ENCODE measurements around the gene GINS2.

GINS2 gene

DNA sequence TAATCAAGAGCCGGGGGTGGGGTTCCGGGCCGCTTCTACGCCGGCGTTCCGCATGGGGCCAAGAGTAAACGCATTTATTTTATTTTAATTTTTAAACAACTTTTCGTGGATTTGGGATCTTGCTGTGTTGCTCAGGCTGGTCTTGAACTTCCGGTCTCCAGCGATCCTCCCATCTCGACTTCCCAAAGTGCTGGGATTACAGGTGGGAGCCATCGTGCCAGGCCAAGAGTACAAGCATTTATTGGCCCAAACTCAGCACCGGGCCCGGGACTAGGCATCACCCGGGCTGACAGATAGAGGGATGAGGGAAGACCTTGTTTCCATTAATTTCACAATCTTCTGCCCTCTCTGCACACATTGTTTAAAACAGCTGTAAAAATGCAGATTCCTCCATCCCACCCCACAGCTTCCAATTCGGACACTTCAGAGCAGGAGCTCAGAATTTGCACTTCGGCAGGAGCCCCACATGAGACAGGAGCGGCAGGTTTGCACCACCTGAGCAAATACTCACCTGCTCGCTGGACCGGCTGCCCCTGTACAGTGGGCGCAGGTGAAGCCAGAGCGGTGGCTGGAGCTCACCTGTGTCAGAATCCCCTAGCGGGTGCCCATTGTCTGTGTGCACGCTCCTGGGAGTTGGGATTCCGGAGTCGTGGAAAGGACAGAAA is 663 bp upstream of the GINS2 start:
- no peak for DNase-seq

DNA sequence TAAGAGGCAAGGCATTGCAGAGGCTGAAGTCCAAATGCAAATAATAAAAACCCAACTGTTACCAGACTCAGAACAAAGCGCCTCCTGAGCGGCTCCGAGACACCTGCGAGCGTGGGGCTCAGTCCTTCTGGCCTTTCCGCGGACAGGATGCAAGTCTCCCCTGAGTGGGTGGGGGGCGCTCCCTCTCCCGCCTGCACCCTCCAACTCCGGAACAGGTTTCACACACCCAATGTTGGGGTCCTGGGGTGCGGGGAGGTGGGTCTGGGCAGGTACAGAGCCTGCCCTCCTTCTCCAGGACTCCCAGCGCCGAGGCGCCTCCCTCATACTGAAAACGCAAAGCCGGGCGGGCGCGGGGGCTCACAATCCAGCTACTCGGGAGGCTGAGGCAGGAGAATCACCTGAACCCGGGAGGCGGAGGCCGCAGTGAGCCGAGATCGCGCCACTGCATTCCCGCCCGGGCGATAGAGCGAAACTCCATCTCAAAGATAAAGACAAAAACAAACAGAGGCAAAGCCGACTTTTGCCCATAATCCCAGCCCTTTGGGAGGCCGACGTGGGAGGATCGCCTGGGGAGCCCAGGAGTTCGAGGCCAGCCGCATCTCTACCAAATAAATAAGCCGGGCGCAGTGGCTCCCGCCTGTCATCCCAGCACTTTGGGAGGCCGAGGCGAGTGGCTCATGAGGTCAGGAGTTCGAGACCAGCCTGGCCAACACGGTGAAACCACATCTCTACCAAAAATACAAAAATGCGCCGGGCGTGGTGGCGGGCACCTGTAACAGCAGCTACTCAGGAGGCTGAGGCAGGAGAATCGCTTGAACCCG is 893 bp downstream of the GINS2 start:
- no peak for DNase-seq

DNA sequence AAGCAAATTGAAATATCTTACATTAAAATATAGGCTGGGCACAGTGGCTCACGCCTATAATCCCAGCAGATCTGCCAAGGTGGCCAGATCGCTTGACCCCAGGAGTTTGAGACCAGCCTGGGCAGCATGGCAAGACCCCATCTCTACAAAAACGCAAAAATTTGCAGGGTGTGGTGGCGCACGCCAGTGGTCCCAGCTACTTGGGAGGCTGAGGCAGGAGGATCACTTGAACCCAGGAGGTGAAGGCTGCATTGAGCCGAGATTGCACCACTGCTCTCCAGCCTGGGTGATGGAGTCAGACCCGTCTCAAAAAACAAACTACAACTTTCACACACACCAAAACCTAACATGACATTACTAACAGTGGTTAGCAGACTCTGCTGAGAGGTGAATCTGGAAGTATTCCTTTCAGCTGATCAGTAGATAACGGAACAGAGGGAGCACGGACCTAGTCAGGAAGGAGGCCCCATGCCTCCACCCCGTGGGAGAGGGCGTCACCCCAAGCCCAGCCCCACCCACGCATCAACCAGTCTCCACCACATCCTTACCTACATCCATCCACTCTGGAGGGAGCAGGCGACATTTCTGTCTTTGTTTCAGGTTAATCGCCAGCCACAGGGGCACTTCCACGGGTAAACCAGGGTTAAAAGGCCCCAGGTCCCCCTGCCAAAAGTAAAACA is 1.7 kb downstream of the GINS2 start:
- DNase-seq = no peak

DNA sequence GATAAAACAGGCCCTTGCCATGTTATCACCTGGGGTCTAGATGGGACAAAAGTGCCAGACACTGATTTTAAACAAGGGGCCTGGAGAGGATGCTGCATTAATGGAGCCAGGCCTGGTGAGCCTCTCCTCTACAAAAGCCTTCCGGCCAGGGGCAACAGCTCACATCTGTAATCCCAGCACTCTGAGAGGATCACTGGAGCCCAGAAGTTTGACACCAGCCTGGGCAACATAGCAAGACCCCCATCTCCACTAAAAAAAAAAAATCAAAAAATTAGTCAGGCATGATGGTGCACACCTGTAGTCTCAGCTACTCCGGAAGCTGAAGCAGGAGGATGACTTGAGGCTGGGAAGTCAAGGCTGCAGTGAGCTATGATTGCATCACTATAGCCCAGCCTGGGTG is 3.5 kb downstream of the GINS2 start:
- no peak for DNase-seq

DNA sequence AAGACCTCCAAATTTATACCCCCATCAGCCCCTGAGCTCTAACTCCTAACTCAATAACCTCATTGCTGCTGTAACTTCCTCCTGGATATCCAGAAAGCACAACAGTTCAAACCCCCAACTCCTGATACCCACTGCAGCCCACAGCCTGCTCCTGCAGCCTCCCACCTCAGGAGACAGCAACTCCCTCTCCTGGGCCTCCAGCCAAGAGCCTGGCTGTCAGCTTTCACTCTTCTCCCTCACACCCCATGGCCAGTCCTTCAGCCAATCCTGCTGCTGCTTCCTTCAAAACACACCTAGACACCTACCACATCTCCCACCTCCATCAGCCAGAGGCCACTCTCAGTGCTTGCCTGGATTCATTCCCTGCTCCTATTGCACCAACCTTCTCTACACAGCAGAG is 5.4 kb downstream of the GINS2 start:
- no peak for DNase-seq

DNA sequence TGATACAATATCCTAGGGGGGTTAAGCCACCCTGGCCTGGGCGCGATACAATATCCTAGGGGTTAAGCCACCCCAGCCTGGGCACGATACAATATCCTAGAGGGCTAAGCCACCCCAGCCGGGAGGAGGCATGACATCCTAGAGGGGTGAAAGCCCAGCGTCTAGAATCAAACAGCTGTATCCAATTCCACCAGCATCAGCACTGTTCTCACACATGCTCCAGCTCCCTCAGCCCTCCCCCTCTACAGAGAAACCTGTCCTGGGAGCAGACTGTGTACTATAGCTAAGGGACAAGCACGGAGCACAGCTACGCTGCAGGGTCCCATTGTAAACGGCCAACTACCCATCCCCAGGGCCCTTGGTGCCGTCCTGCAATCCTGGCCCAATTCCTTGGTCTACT is 6.2 kb downstream of the GINS2 start:
- DNase-seq = no peak

DNA sequence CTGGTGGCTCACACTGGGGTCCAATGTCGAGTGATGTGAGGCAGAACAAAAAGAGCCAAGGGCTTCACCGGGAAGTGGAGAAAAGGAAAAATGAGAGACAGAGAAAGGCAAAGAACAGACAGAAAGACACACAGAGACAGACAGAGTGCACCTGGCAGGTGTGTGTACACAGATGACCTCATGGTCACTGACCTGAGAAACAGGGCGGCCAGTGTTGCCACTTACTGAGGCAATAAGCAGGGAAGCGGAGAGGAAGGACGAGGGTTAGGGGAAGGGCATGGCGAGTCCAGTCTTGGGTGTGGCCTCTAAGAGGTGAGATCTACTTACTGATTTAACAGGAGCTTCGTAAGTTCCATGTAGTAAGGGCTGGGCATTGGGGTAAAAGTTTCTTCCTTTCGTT is 7.5 kb downstream of the GINS2 start:
- no peak for DNase-seq

DNA sequence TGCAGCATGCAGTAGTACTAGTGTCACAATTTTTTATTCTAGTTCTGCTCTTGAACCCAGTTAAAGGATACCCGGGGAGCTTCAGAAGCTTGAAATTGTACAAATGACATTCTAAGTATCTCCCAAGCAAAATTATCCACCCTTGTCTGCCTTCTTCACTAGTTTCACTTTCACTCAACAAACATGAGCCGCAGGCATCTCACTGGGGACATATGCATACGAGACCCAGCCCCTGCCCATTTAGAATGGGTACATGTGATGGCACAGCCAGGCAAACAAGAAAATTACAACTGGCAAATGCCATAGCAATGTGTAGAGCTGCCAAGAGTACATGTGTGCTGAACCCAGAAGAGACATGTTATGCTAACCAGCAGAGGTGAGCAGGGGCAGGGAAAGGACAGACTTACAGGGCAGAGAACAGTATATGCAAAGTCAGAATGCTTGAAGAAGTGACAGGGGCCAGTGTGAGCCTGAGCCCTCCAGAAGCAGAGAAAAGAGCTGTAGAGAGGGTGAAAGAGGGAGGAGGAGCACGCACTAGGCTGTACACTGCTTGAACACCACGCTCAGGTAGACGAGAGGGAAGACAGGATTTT is 8.3 kb downstream of the GINS2 start:
- DNase-seq = no peak

DNA sequence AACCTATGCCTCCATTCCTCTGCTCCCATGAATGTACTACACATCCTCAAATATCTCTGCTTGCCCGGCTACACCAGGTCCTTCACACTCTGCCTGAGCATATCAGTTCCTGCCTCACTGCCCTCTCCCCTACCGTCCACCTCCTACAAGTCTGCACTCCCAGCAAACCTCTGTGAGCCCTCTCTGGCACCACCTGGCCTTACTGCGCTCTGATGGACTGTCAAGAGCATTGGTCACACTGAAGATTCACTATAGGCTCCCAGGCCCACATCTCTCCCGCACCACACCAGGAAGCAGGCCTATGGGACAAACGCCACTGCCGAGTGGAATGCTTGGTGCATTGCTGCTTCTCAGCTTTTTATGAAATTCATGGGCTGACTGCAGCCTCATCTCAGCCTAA is 8.9 kb downstream of the GINS2 start:
- DNase-seq = no peak

DNA sequence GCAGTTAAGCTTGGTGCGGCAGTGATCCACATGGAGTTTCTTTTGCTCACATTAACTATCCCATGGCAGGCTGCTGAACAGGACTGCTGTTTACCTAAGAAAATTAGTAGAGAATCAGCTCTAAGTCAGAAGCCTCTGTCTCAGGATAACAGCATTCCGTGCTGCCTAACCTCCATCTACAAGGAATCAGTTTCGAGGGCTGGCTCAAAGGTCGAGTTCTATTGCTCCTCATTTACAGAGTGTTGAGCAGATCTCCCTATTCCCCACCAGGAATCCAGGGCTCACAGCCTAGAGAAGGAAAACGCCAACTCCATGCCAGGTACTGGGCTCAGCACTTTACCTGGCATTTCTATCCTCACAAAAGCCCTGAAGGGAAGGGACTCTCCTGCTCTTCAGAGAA is 9.9 kb downstream of the GINS2 start:
- no peak for DNase-seq

DNA sequence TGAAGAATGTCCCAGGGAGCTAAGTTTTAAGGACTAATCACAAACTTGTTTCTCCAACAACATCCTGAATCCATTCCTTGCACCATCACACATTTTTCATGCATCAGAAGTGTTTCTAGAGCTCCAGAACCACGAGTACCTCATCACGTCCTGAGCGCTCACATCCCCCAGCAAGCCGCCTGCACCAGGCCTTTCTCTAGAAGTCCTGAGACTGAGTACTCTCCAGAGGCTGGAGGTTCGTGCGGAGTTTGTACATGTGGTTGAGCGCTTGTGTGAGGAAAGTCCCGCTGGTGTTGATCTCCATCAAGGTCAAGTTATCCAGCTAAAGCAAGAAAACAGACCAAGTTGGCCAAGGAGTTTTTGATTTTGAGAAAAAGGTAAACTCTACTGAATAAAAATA is 10.7 kb downstream of the GINS2 start:
- DNase-seq = no peak

DNA sequence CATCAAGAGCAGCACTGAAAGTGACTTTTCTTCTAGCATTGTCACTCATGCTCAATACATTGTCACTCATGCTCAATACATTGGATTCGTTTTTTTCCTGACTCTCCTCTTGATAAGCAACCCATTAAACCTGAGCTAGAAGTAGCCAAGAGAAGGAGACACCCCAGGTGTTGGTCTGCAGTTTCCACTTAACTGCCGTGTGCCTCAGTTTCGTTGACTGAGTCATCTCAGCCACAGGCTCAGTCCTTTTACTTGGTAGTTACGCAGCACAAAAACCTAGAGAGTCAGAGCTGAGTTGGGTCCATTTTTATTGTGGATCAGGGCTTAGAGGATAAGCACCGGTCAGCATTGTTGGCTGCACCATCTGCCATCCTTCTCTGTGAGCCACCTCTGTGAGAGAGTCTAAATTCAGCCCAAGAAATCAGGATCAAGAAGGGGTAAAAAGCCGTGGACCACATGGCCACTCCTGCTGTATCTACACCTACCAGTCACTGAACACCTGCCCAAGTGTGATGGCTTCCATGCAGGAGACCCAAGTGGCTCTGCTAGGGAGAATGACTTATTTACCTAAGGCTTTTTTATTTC is 11.3 kb downstream of the GINS2 start:
- DNase-seq = no peak

DNA sequence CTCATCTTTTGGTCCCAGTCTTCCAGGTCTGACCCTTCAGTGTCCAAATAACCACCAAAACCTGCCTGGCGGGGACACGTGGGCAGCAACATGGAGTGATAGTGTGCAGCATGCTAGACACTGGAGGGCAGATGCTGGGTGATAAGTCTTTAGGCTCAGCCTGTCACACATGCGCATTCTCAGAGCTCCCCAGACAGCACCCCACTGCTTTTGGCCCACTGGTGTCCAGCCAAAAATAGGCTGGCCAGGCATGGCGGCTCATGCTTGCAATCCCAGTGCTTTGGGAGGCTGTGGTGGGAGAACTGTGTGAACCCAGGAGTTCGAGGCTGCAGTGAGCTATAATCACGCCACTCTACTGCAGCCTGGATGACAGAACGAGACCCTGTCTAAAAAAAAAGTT is 12.3 kb downstream of the GINS2 start:
- no peak for DNase-seq

DNA sequence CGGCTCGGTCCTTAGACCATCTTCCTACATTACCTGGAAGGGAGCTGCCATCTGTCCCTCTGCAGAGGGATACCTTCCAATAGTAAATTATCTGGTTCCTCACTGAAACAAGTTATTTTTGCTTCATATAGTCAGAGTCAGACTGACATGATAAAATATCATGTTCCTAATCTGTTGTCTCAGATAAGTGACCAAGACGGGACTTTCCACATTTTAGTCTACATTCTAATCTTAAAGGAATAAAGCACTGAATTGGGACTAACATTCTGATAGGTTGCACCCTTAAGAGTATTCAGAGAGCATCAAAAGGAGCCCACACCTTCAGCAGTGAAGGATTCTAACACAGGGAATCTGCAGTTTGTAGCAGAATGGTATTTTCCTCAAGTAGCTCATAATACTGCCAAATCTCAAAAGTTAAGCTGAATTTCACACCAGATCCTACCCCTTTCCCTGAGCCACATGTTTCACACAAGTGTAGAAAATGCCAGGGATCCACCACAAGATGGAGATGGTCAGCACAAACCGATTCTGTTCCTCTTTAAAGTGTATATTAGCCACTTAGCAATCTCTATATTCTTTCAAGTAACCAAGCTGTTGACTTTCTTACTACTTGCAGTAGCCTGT is 13.4 kb downstream of the GINS2 start:
- DNase-seq = peak; percentile 33

DNA sequence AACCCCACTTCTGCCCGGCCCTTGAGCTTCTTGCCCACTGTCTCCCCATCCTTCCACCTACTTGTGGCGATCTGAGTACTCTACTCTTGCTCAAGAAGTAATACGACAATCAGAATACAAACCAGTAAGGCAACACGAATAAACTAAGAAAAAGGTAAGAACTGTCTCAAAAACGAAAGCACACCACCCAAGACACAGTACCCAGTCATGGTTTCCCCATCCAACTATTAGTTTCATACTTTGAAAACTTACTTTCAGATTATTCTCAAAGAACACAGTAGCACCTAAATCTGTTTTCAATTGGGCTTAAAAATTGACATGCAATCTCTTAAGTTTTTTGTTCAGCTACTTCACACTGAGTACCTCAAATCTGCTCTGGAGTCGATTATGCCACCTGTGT is 13.9 kb downstream of the GINS2 start:
- no peak for DNase-seq

DNA sequence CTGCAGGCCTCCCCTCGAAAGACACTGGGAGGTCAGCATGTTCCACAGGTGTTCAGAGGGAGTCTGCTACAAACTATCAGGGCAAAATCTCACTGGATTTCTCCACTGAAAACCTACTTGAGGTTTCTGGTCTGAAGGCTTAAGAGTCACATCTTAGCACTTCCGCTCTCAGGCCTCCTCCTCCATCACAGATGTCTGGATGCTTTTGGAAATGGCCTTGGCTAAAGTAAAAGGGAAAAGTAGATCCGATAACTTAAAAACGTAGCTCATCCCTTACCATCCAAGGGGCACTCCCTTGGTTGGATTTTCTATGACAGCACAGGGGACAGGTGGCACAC is 14.4 kb downstream of the GINS2 start:
- DNase-seq = no peak

DNA sequence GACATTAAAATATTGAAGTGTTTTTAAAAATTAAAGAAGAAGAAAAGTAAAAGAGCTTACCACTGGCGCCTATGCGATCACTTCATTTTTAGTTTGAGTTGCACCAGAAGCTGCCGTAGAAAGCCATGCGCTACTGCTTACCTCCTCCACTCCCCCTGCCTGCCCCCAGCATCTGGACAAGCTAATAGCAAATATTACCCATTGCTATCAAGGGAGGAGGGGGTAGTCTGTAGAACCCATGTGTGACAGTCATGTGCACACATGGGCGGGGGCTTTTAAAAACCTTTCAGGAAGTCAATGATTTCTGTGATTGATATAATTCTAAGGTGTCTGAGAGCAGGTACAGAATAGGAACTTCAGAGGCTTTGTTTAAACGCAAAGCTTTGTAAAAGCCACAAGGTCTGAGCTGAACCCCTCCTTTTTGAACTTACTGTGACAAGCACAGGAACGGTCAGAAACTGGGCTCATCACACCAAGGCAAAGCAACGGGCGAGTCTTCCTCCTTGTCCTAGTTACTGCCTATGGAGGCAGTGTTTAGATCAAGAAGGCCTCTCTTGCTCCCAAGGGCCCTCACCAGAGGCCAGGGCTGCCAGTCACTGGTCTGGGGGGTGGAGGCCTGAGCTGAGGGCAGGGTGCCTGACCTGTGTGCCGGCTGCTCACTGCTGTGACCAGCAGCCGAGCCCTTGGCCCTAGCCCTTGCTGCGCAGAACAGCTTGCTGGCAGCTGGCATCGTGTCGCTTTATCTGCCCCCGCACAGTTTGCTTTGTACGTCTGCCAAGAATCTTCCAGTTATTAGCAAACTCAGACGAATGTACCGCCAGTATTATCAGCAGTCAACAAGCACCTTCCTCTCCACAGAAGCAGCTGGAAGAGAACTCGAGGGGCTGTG is 15.0 kb downstream of the GINS2 start:
- no peak for DNase-seq

DNA sequence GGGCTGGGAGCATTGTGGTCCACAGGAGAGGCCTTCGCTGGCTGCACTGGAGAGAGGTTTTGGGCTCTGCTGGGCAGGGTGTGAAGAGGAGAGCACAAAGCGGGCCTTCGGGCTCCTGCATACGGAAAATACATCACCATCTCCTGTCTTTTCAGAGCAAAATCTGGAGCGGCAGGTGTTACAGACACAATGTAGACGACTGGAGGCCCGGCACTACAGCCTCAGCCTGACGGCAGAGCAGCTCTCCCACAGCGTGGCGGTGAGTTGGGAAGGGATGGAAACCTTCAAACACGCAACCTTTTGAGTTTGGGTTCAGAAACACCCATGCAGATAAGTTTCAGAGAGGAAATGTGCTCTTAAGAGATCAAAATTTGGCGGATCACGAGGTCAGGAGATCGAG is 17.9 kb downstream of the GINS2 start:
- no peak for DNase-seq

DNA sequence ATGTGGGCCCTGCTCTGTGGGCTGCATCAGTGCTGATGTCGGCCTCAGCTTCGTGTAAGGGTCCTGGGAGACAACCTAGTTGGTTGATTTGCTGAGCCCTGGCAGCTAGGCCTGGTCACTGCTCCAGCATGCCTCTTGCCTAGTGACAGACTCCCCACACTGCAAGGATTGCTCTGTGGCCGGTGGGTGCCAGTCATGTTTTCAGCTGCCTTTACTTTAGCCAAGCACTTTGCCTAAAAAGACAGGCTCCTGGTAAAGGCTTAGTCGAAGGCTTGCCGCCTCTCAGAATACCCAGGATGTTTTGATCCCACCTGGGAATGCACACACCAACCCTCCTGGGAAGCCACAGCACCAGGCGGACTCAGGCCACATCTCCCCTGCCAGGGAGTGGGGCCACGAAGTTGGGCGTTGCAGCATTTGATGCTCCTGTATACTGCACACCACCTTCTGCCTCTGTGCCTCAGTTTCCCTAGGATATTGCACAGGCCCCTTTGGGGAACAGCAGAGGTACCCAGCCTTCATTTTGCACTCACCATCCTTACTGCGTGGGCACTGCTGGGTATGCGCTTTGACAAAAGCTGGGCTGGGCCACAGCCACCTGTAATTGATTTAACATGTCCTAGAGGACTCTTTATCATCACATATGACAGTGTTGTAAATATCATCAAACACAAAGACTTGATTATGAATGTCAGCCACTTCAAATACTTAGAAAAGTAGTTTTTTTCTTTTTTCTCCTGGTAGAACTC is 19.9 kb downstream of the GINS2 start:
- no peak for DNase-seq

DNA sequence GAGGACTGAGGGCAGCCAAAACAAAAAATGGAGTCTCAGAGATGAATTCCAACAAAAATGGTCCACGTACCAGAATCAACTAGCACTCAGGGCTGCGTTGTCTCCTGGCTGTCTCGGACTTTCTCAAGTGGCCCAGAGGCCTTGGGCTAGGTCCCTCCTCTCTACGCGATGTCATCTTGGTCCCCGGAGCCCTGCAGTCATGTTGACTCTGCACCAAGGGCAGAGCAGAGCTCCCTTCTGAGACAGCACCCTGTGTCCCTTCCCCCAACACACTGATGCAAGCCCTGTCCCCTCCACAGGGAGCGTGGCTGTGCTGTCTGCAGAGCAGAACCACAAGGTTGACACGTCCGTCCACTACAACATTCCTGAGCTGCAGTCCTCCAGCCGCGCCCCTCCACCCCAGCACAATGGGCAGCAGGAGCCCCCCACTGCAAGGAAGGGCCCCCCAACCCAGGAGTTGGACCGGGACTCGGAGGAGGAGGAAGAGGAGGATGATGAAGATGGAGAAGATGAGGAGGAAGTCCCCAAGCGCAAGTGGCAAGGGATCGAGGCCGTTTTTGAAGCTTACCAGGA is 20.8 kb downstream of the GINS2 start:
- no peak for DNase-seq

DNA sequence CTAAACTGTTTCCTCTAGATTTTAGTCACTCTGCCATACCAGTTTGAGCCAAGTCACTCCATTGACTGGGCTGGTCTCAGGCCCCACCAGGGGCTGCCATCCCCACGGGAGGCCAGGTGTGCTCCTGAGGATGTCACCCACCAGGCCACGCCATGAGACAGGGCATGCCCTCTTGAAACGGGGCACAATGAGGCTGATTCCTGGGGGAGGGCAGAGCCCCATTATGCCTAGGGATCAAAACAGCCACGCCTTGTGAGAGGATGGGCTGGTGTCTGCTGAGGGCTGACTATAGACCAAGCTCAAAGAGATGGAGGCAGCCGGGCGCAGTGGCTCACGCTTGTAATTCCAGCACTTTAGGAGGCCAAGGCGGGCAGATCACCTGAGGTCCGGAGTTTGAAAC is 21.5 kb downstream of the GINS2 start:
- DNase-seq = no peak

Measured in fibroblast of upper back skin (primary cell).